Mesenchymal stem cell (in vitro differentiated cells and primary cell): Measurements from ENCODE around the gene ABHD8.

Source experiments
- DNase-seq: peaks from one replicate; pipeline ENCODE4 v3.0.0-alpha.2; 2013
- H2AFZ ChIP-seq: one replicate; pipeline ENCODE4 v1.6.1; 2013; ENCODE audit warnings: low read depth, mild to moderate bottlenecking, control low read depth, inconsistent platforms, low read length, moderate library complexity
- H2AK5ac ChIP-seq: 2 replicates; pipeline ENCODE4 v1.6.1; 2013; ENCODE audit warnings: low read length, moderate library complexity, mild to moderate bottlenecking, inconsistent platforms; ENCODE audit not compliant: severe bottlenecking
- H2BK120ac ChIP-seq: one replicate; pipeline ENCODE4 v1.6.1; 2013; ENCODE audit warnings: low read depth, mild to moderate bottlenecking, inconsistent platforms, low read length, moderate library complexity
- H2BK12ac ChIP-seq, 2 experiments: one replicate each; pipeline ENCODE4 v1.6.1; 2013; ENCODE audit warnings: inconsistent platforms in 2 of 2, low read length in 2 of 2, mild to moderate bottlenecking in 2 of 2, moderate library complexity in 2 of 2, control low read depth in 1 of 2
- H2BK15ac ChIP-seq: one replicate; pipeline ENCODE4 v1.6.1; 2013; ENCODE audit warnings: mild to moderate bottlenecking, low read depth, inconsistent platforms; ENCODE audit not compliant: poor library complexity, severe bottlenecking
- H2BK5ac ChIP-seq: 2 replicates; pipeline ENCODE4 v1.6.1; 2013; ENCODE audit warnings: low read depth, mild to moderate bottlenecking, low read length, control low read depth, inconsistent platforms; ENCODE audit not compliant: poor library complexity, severe bottlenecking
- H3K14ac ChIP-seq, 2 experiments: one replicate each; pipeline ENCODE4 v1.6.1; 2013; ENCODE audit warnings: inconsistent platforms in 2 of 2, low read length in 2 of 2, control low read depth in 1 of 2, mild to moderate bottlenecking in 1 of 2, moderate library complexity in 1 of 2
- H3K18ac ChIP-seq, 2 experiments: one replicate each; pipeline ENCODE4 v1.6.1; 2013; ENCODE audit warnings: inconsistent platforms in 2 of 2, low read length in 2 of 2, control low read depth in 1 of 2, low read depth in 1 of 2, mild to moderate bottlenecking in 1 of 2
- H3K23ac ChIP-seq, 2 experiments: one replicate each; pipeline ENCODE4 v1.6.1; 2013; ENCODE audit warnings: inconsistent platforms in 2 of 2, low read length in 2 of 2, mild to moderate bottlenecking in 2 of 2, moderate library complexity in 2 of 2, control low read depth in 1 of 2
- H3K27ac ChIP-seq: 2 replicates; pipeline ENCODE4 v1.5.1; 2013; ENCODE audit warnings: mild to moderate bottlenecking, moderate library complexity, low read length, control low read depth, inconsistent platforms; ENCODE audit not compliant: poor library complexity, severe bottlenecking
- H3K27me3 ChIP-seq, 2 experiments: 2 replicates each; pipeline versions ENCODE4 v1.6.1 to v1.7.0; 2013; ENCODE audit warnings: low read length in 2 of 2, mild to moderate bottlenecking in 2 of 2, moderate library complexity in 2 of 2, control low read depth in 1 of 2, inconsistent platforms in 1 of 2; ENCODE audit not compliant: control insufficient read depth in 1 of 2, insufficient read depth in 1 of 2
- H3K36me3 ChIP-seq, 2 experiments: 2 replicates each; pipeline versions ENCODE4 v1.6.1 to v1.7.0; 2013; ENCODE audit warnings: low read length in 2 of 2, control low read depth in 1 of 2, inconsistent platforms in 1 of 2, low read depth in 1 of 2, mild to moderate bottlenecking in 1 of 2; ENCODE audit not compliant: insufficient read depth in 2 of 2, control insufficient read depth in 1 of 2
- H3K4ac ChIP-seq, 2 experiments: one replicate each; pipeline ENCODE4 v1.6.1; 2013; ENCODE audit warnings: inconsistent platforms in 2 of 2, low read length in 2 of 2, mild to moderate bottlenecking in 2 of 2, moderate library complexity in 2 of 2, control low read depth in 1 of 2, low read depth in 1 of 2
- H3K4me1 ChIP-seq: 2 replicates; pipeline ENCODE4 v1.6.1; 2013; ENCODE audit warnings: low read depth, low read length, control low read depth; ENCODE audit not compliant: control insufficient read depth, insufficient read depth
- H3K4me2 ChIP-seq: 2 replicates; pipeline ENCODE4 v1.6.1; 2013; ENCODE audit warnings: low read length, mild to moderate bottlenecking, inconsistent platforms; ENCODE audit not compliant: poor library complexity, severe bottlenecking
- H3K4me3 ChIP-seq, 2 experiments: 2 replicates each; pipeline versions ENCODE4 v1.5.1 to v1.7.0; 2013; ENCODE audit warnings: low read length in 2 of 2, mild to moderate bottlenecking in 2 of 2, control low read depth in 1 of 2, low read depth in 1 of 2; ENCODE audit not compliant: insufficient read depth in 1 of 2
- H3K79me1 ChIP-seq: replicated peaks from 2 replicates; pipeline ENCODE4 v1.6.1; 2013; ENCODE audit warnings: mild to moderate bottlenecking, control low read depth, low read length, inconsistent platforms; ENCODE audit not compliant: poor library complexity, severe bottlenecking
- H3K9ac ChIP-seq: 2 replicates; pipeline ENCODE4 v1.7.0; 2013; ENCODE audit warnings: mild to moderate bottlenecking, low read length, moderate library complexity
- H3K9me3 ChIP-seq: 2 replicates; pipeline ENCODE4 v1.7.0; 2013; ENCODE audit warnings: mild to moderate bottlenecking, low read length; ENCODE audit not compliant: control insufficient read depth
- H4K8ac ChIP-seq: one replicate; pipeline ENCODE4 v1.6.1; 2013; ENCODE audit warnings: inconsistent platforms, mild to moderate bottlenecking, low read length, moderate library complexity
- H4K91ac ChIP-seq: one replicate; pipeline ENCODE4 v1.6.1; 2013; ENCODE audit warnings: mild to moderate bottlenecking, low read length, inconsistent platforms
- WGBS: methylation state at CpG from one replicate; pipeline ENCODE4 v1.1.7; 2013; ENCODE audit warnings: mixed read lengths; 5-methylcytosine and 5-hydroxymethylcytosine counted together

ABHD8 gene

GRCh38 chr19:17339088-17339741 is 36.0 kb upstream of the ABHD8 start:
- H3K14ac ChIP-seq: no peak overlapping the region
- H3K4me1 ChIP-seq: peaks cover 25% of the 10 kb centered on the region
- H3K27me3 ChIP-seq: no peaks in the 10 kb centered on the region
- H3K9me3 ChIP-seq: no peaks in the 10 kb centered on the region
- no peak overlapping the region for H3K4me2 ChIP-seq
- H2AK5ac ChIP-seq: no peak overlapping the region
- 97% methylated on average over 29 of the region's 34 CpGs for WGBS
- H3K27ac ChIP-seq: no peak overlapping the region
- no peak overlapping the region for H4K91ac ChIP-seq
- H3K9ac ChIP-seq: no peak overlapping the region
- DNase-seq: no peak
- no peak overlapping the region for H2AFZ ChIP-seq
- no peak overlapping the region for H3K4ac ChIP-seq
- H2BK120ac ChIP-seq: no peak overlapping the region
- peaks cover 16% of the 10 kb centered on the region for H3K79me1 ChIP-seq
- no peak overlapping the region for H2BK15ac ChIP-seq
- H2BK5ac ChIP-seq: no peak overlapping the region
- H4K8ac ChIP-seq: no peak overlapping the region
- H3K18ac ChIP-seq: no peak overlapping the region
- no peak overlapping the region for H3K4me3 ChIP-seq
- H3K36me3 ChIP-seq: peaks cover 7 to 30% of the 10 kb centered on the region in 2 experiments
- no peak overlapping the region for H3K23ac ChIP-seq
- no peak overlapping the region for H2BK12ac ChIP-seq

GRCh38 chr19:17338433-17339078 is 35.3 kb upstream of the ABHD8 start:
- H3K27ac ChIP-seq: no peak overlapping the region
- no peak overlapping the region for H2BK12ac ChIP-seq
- H3K23ac ChIP-seq: no peak overlapping the region
- H2AFZ ChIP-seq: no peak overlapping the region
- peak overlapping the region; percentile 90 for H4K8ac ChIP-seq
- peaks cover 16% of the 10 kb centered on the region for H3K79me1 ChIP-seq
- peak overlapping the region; percentile 83 for H3K9ac ChIP-seq
- H3K27me3 ChIP-seq: no peaks in the 10 kb centered on the region
- no peak overlapping the region for H2BK120ac ChIP-seq
- peak overlapping the region; percentile 81 for H4K91ac ChIP-seq
- H3K18ac ChIP-seq: no peak overlapping the region
- peak overlapping the region in 1 of 2 experiments; percentile 41 for H3K4ac ChIP-seq
- 97% methylated on average over 27 of the region's 30 CpGs for WGBS
- no peak overlapping the region for H3K14ac ChIP-seq
- no peak overlapping the region for H2BK5ac ChIP-seq
- H3K4me3 ChIP-seq: peak overlapping the region in 1 of 2 experiments; percentile 98
- peak overlapping the region; percentile 69 for H3K4me2 ChIP-seq
- DNase-seq: no peak
- H2AK5ac ChIP-seq: no peak overlapping the region
- H3K4me1 ChIP-seq: peaks cover 30% of the 10 kb centered on the region
- no peaks in the 10 kb centered on the region for H3K9me3 ChIP-seq
- H3K36me3 ChIP-seq: peaks cover 7 to 30% of the 10 kb centered on the region in 2 experiments
- no peak overlapping the region for H2BK15ac ChIP-seq

GRCh38 chr19:17337675-17338432 is 34.6 kb upstream of the ABHD8 start:
- H3K23ac ChIP-seq: no peak overlapping the region

More at GRCh38 chr19:17337675-17338432, 34.6 kb upstream of the ABHD8 start:
- Histone ChIP-seq H3K27me3 (no peaks in the 10 kb centered on the region), H3K18ac (peak overlapping the region; percentile 1 to 5), H3K36me3 (peaks cover 11 to 36% of the 10 kb centered on the region in 2 experiments), H3K14ac (peak overlapping the region in 1 of 2 experiments; percentile 63), H3K4me2 (peak overlapping the region; percentile 69), H2BK120ac (no peak overlapping the region), H2BK15ac (no peak overlapping the region), H2AFZ (no peak overlapping the region), H3K27ac (no peak overlapping the region), H2BK12ac (no peak overlapping the region), H3K79me1 (peaks cover 19% of the 10 kb centered on the region), H2AK5ac (no peak overlapping the region), H3K4me3 (peak overlapping the region; percentile 67 to 98), H2BK5ac (no peak overlapping the region), H3K9ac (peak overlapping the region; percentile 83), H3K4ac (peak overlapping the region; percentile 35 to 41), H4K91ac (peak overlapping the region; percentile 81), H3K9me3 (no peaks in the 10 kb centered on the region), H3K4me1 (peaks cover 34% of the 10 kb centered on the region), H4K8ac (peak overlapping the region; percentile 90)
- no peak for DNase-seq
- WGBS: 12% methylated on average over 49 of the region's 50 CpGs
